HG03159 (cell line): Measurements from ENCODE around the gene ACTA1.
"Not testable (repeated sequence)": the region's sequence is repeated elsewhere in the genome, so short reads cannot be mapped to it uniquely, and the experiment has no call there.

ENCODE experiments used
- ATAC-seq: cut with Tn5 transposase; IDR thresholded peaks from one replicate; pipeline ENCODE4 v1.9.1; 2021; ENCODE audit warnings: mild to moderate bottlenecking, moderate library complexity; ENCODE audit not compliant: unreplicated experiment

Gene ACTA1

DNA sequence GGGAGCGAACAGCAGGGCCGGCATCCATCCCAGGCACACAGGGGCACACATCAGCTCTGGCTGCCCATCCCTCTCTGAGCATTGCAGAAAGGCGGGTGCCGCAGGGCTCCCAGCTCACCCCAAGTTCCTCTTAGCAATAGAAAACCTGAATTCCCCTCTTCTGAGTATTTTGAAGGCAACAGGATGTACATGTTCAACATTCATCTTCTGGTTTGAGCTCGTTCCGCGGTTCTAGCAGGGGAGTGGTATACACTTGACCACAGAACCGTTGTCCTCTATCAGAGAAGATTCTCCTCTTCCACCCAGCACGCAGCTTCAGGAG lies 23.6 kb downstream of the ACTA1 start:
- ATAC-seq, result no peak

GRCh38 chr1:229409616-229410369 lies 24.1 kb downstream of the ACTA1 start:
- no peak for ATAC-seq

DNA sequence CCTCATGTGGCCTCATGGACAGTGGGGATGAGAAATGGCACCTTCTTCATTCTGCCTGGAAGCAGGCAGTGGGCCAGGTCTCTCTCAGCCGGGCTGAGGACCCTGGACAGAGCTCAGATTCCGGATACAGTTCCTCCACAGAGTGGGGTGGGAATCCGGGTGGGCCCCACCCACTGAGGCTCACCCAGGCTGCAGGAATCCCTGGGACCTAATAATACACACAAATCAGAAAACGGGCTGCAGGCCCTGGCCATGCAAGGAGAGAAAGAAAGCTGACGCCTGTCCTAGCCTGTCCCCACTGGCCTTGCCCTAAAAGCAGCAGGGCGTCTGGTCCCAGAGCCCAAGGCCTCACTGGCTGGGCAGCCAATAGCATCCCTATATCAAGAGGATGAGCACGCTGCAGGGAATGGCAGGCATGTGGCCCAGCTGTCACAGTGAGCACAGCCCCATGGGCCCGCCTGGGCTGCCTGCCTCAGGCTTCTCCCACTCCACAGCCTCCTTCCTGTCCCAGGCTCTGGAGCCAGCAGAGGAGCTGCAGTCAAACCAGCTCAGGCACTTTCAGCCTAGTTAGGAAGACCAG lies 25.3 kb downstream of the ACTA1 start:
- no peak for ATAC-seq

DNA sequence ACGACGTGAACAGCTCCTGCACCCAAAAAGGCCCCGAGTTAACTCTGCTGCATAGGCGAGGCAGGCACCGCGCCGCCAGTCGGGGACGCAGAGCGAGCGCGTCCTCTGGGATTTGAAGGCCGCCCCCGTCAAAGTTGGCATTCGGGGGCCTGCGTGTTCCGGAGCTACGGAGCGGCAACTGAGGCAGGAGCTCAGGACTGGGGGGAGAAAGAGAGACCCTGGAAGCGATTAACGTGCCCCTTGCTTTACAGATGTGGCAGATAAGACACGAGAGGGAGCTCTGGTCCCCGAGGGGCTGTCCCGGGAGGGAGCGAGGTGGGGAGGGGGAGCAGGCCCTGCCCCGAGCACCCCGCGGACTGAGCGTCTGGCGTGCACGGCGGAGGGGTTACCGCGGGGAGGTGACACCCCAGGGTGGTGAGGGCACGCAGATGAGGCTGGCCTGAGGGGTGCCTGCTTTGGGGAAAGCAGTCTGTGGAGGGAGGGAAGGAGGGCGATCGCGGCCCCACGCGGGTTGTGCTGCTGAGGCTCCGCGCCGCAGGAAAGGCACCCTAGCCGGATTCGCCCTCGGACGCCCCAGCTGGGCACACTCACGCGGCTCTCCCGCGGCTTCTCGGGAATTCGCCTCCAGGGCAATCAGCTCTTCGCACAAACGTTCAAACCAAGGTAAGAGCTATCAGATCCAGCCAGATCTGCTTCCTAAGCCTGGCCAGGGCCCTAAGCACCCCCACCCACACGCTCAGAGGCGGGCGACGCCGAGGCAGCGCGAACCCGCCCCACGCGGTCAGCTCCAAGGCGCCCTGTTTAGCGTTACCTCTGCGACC lies 26.5 kb downstream of the ACTA1 start:
- ATAC-seq, result no peak

DNA sequence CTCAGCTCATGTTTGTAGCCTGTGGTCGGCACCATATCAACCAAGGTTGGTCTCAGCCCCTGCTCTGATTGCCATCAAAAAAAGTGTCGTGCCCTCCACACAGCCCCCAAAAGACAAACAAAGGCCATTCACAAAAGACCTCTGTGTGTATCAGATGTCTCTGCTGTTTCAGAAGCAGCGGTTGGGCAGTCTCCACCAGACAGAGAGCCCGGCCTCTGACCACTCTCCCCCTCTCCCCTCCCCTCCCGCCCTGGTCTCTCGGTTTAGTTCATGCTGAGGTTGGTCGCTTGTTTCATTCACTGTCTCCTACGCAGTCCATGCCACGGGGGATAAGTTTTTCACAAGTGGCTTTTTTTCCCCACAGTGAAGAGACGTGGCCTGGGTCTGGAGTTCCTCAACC lies 27.1 kb downstream of the ACTA1 start:
- ATAC-seq, result no peak

DNA sequence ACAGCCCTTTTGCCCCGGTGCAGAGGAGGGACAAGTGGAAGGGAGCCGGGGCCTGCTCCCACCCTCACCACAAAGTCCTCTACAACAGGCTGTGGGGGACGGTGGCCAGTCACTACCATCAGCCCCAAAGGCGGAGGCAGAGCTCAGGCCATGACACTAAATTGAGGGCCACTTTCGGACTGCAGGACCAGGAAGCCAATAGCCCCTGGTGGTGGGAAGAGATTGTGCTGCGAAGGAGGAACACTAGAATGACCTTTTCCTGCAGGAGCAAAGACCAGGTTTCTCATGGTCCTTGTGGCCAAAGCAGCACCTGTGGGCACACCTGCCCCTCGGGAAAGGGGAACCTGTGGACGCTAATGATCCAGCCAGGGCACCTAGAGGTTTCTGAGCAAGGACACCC lies 30.3 kb downstream of the ACTA1 start:
- ATAC-seq, result no peak

- ATAC-seq, result no peak
These were observed 30.9 kb downstream of the ACTA1 start for GRCh38 chr1:229402993-229403392.

GRCh38 chr1:229402329-229402728 lies 31.6 kb downstream of the ACTA1 start:
- ATAC-seq, result not testable (repeated sequence)

DNA sequence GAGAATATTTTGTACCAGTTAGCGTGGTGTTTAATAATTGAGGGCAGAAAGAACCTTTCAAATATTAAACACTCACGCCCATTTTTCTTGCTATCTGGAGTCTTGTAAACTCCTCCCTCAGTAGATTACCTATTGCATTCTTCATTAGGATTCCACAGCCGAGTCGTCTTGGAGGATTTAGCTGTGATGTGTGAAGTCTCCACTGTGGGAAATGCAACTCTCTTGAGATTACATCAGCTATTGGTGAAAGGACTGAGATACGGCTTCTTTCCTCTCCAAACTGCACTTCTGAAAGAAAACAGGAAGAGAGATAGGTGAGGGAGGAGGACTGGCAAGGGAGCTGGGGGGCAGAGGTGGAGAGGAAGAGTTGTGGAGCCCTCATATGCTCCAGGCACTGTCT lies 36.1 kb downstream of the ACTA1 start:
- ATAC-seq, result no peak

DNA sequence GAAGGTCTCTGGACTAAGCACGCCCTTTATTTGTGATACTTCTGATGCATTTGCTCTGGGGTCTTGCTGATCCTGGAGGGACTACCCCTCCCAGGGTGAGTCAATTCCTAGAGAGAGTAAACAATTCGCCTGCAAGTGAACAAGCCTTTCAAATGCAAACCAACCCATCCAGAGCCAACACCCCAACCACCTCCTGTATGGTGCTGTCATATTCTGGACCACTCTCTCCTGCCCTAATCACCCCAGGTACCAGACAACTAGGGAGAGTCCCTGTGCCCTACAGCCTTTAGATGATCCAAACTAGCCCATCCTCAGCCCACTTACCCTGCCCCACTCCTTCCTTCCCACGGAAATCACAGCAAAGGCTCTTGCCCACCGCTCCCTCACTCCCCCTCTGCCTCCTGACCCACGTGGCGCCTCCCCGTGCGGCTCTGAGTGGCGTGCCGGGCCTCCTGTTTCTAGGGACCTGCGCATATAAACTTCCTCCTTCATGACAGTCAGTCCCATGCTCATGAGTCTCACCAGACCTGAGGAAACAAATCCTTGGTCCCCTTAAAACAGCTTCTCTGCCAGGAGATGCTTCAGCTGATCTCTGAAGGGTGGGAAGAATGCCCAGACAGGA lies 37.2 kb downstream of the ACTA1 start:
- ATAC-seq, result no peak

DNA sequence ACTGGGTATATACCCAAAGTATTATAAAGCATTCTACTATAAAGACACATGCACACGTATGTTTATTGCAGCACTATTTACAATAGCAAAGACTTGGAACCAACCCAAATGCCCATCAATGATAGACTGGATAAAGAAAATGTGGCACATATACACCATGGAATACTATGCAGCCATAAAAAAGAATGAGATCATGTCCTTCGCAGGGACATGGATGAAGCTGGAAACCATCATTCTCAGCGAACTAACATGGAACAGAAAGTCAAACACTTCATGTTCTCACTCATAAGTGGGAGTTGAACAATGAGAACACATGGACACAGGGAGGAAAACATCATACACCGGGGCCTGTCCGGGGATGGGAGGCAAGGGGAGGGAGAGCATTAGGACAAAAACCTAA lies 39.4 kb downstream of the ACTA1 start:
- not testable (repeated sequence) for ATAC-seq

GRCh38 chr1:229392936-229393335 lies 41.0 kb downstream of the ACTA1 start:
- no peak for ATAC-seq

DNA sequence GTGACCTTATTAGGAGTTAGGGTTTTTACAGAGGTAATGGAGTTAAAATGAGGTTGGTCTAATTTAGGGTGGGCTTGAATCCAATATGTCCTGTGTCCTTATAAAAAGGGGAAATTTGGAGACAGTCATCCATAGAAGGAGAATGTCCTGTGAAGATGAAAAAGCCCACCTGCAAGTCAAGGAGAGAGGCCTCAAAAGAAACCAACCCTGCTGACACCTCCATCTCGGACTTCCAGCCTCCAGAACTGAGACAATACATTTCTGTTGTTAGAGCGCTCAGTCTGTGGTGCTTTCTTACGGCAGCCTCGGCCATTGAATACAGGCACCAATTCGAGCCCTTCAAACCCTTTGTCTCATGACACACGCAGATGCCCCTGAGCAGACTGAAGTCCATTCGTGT lies 43.8 kb downstream of the ACTA1 start:
- ATAC-seq, result no peak

DNA sequence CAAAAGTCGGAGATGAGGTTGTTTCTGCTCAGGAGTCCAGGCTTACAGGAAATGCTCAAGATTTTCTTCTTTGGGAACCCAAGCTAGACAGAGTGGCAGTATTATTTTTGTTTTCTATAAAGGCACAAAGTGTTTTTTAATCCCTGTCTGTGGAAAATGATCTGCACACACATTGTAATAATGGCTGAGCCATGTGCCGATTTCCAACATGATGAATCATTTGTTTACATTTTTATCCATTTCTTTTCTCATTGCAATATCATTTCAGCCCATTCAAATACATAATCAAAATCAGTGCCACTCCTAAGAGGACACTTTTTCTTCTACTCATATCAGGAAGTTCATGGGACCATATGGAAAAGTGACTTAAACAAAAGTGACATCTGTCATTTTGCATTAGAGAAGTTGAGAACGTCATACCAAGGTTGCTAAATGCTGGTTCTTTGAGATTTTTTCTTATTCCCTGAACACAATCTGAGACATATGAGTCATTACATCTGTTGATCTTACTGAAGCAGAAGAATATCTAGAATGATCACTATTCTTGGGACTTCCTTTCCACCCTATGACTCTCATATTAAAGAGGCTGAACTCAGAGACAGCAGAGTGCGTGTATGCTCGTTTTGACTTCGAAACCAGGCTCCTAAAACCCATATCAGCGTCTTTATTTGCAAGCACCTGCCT lies 44.9 kb downstream of the ACTA1 start:
- no peak for ATAC-seq

GRCh38 chr1:229385853-229386456 lies 47.9 kb downstream of the ACTA1 start:
- no peak for ATAC-seq

DNA sequence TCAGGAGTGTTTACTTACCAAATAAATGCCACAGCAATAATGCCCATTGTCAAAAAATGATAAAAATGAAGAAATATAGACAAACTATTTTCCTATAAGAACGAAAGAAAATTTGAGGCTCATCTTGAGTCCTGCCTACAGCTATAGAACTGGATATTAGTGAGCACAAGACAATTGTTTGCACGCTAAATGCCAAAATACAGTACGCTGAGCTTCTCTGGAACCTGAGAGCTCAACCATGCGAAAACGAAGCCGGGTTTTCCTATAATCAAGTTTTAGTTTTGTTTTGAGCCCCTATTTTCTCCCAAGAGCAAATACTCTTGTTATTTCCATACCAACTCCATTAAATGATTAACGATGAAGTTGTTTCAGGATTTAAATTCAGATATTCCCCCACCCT lies 49.1 kb downstream of the ACTA1 start:
- ATAC-seq, result no peak

DNA sequence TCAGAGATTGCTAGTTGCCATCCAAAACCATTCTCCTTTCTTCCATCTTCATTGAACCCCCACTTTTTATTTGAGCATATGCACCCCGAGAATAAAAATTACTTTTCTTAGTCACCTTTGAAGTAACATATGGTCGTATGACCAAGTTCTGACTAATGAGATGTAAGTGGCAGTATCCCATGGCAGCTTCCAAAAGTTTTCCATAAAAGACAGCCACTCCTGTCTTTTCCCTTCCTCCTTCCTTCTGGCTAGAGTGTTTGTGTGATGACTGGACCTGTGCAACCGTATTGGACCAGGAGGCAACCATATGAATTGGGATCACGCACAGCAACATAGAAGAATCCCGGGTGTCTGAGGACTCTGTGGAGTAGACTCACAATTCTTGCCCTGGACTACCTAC lies 49.9 kb downstream of the ACTA1 start:
- no peak for ATAC-seq

DNA sequence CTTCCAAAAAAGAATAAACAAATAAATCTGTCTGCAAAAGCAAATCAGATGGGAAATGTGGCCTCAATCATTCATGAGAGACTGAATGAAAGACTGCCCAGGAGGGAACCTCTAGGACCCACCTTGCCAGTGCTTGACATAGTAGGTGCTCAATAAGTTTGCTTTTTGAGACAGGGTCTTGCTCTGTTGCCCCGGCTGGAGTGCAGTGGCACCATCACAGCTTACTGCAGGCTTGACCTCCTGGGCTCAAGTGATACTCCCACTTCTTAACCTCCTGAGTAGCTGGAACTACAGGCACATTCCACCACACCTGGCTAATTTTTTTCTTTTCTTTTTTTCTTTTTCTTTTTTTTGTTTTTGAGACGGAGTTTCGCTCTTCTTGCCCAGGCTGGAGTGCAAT lies 50.7 kb downstream of the ACTA1 start:
- no peak for ATAC-seq
